ENCODE results near the gene ENPP1.

The ENPP1 gene

GRCh38 chr6:131787766-131788712 is 19.8 kb upstream of the ENPP1 start:
- DNase-seq, result no peak

- DNase-seq, result no peak
Measured at GRCh38 chr6:131789219-131789618, 18.6 kb upstream of the ENPP1 start.

DNA sequence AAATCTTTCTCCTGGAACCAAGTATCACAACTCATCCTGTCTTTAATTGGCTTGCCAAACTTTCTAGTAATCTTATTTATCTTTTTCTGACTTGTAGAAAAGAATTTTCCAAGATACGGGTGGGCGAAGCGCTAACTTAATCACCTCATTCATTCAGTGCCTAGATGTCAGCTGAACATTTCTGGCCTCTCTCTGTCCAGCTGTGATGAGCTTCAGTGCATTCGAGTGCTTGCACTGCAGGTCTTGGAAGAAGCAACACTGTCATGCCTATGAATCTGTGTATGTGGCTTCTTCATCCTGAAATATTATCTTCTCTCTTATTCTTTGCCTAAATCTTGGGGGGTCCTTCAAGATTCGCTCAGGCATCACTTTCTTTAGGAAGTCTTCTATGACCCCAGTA is 16.3 kb upstream of the ENPP1 start:
- DNase-seq, result no peak

DNA sequence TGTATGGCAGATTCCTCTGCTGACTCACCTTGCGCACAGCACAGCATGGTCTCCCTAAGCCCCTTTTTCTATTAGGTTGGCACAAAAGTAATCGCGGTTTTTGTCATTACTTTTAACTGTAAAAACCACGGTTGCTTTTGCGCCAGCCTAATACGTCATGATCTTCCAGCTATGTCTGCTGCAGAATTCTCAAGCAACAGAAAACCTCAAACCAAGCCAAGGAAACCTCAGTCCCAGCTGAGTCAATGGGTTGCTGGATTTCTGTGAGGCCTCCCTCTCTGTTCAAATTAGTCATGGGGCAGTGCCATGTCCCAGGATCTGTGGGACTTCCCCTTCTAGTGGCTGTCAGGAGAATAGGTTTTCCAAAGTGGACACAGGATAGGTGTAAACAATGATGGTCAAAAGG is 15.7 kb upstream of the ENPP1 start:
- DNase-seq, result no peak

GRCh38 chr6:131795366-131795765 is 12.5 kb upstream of the ENPP1 start:
- no peak for DNase-seq

DNA sequence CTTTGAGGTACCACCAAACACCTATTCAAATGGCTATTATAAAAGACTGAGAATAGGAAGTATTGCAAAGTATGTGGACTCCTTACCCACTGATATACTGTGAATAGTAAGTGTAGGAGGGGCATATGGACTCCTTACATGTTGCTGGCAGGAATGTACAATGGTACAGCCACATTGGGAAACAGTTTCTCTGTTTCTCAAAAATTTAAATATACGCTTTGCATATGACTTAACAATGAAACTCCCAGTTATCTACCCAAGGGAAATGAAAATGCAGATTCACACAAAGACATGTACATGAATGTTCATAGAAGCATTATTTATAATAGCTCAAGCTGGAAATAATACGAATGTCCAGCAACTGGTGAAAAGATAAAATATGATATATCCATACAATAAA is 5.5 kb upstream of the ENPP1 start:
- no peak for DNase-seq

- DNase-seq, result no peak
Measured at GRCh38 chr6:131803007-131803769, 4.6 kb upstream of the ENPP1 start.

DNA sequence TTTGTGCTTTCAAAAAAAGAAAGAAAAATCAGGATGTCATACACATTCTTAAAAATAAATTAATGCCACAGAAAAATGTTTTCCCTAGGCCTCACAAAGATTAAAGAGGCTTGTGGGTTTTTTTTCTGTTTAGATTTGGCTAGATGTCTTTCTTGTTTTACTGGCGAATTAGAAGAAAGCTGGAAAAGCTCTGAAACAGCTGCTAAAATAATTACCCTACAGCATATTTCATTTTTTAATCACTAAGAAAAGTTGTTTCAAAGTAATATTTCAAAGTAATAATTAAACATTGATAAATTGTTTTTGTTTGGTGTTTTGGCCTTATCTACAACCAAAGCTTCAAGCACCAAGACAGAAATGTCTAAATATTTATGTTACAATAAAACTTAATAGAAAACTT is 3.7 kb upstream of the ENPP1 start:
- no peak for DNase-seq

DNA sequence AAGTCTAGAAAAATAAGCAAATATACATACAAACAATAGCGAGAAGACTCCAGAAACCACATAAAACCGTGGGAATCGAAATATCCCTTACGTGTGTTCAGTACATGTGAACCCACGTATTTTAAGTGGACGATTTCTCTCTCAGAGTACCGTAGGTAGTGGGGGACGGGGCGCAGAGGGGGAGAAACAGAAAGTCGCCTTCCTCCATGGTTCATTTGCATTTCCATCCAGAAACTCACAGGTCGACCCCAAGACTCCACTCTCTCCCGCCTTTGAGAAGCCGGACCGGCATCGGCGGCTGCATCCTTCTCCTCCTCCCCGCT is 538 bp upstream of the ENPP1 start:
- no peak for DNase-seq

DNA sequence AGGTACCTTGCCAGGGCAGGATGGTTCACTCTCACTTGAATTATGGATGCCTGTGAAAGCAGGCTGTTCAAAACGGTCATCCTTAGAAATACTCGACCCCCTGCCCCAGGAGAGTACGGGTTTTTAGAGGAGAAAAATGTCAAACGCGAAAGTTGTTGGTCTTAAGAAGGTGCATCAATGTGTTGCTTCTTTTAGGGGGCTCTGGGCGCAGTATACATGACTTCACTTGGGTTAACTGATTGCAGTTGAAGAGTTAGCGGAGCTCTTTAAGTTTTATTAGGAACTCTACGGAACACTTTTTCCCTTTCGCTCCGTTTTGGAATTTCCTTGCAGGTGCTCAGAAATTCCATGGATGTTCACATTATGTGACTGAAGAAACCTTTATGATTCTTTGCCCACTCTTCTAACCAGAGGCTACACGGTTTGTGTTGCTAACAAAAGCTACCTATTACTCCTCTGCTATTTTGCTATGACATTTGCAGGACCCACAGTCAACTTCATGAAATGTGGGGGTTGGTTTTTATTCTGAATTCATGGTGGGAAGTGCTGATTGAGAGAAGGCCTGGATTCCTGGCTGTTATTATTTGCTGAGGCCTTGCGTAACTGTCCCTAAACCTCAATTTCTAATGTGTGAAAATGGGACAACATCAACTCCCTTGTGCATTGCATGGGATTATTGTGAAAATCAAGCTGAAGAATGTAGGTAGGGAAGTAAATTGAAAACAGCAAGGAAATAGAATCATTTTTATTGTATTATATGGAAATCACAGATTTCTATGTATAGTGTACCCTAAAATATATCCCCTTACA is 845 bp downstream of the ENPP1 start:
- DNase-seq, result no peak

- no peak for DNase-seq
Measured at GRCh38 chr6:131811500-131811899, 3.7 kb downstream of the ENPP1 start.

GRCh38 chr6:131813991-131814390 is 6.2 kb downstream of the ENPP1 start:
- no peak for DNase-seq

GRCh38 chr6:131816869-131817268 is 9.0 kb downstream of the ENPP1 start:
- no peak for DNase-seq

- peak in 1 of 2 donors; percentile 22 for DNase-seq
Measured at GRCh38 chr6:131819572-131820124, 11.8 kb downstream of the ENPP1 start.

- no peak for DNase-seq
Measured at GRCh38 chr6:131821010-131821807, 13.4 kb downstream of the ENPP1 start.

DNA sequence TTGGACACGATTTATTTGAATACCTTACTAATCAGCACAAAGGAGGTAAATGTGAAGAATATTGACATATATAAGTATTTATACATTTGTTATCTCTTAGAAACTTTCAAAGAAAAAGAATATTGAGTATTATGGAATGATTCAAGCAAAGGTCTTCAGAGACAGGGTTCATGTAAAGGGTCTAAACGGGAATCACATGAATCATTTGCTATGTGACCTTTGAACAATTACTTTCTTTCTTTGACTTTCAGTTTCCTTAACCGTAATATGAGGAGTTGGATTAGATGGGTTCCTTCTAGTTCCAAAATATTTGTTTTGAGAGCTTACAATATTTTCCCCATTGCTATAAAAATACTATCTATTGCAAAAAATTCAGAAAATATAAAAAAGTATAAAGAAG is 14.3 kb downstream of the ENPP1 start:
- DNase-seq, result no peak

DNA sequence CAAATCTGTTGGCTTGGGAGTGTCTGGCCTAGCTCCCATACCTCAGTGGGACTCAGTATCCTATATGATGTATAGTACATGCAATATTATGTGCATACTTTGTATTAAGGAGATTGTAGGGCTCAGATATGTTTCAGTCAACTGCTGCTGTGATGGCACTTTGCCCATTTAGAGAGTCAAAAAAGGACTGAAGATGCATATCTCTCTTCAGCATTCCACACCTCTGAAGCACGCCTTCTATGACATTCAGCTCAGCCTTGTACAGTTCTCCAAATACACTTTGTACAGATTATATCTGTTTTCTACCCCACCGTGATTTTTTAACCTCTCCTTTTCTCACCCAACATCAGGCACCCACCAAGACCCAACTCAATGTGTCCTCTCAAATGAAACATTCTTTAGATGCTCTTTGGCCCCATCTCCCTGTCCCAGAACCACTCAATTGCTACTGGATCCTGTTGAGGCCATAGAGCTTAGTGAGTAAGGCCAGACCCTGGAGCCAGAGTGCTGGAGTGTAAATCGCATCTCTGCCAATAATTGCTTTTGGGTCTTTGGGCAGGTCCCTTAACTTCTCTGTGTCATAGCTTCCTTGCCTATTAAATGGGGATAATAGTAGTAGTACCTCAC is 15.6 kb downstream of the ENPP1 start:
- no peak for DNase-seq

- DNase-seq, result no peak
Measured at GRCh38 chr6:131825946-131826345, 18.1 kb downstream of the ENPP1 start.

- DNase-seq, result no peak
Measured at GRCh38 chr6:131828080-131828479, 20.3 kb downstream of the ENPP1 start.

GRCh38 chr6:131828951-131829350 is 21.1 kb downstream of the ENPP1 start:
- DNase-seq, result no peak

- DNase-seq, result no peak
Measured at GRCh38 chr6:131831392-131831791, 23.6 kb downstream of the ENPP1 start.

DNA sequence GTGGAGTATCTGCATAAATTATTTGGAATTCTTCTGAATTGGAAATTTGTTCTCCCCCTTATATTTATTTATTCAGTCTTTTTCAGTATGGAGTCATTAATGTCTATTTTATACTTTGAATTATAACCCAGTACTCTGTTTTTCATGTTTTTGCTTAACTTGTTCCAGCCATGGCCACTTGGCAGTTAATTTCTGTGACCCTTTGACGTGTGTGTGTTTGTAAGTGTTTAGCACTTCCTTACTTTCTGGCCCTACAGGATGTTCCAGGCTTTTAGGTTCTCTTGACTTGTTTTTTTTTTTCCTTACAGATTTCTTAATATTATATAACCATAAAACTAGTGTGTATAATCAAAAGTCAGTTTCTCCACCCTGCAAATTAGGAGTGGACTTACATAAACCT is 24.1 kb downstream of the ENPP1 start:
- DNase-seq, result no peak

Measured in inflammatory macrophage treated with lipopolysaccharide for 1 hour (primary cell).